ENCODE measurements around the gene UBE2J2.

Gene UBE2J2

GRCh38 chr1:1309251-1310108 lies 35.8 kb upstream of the UBE2J2 start:
- DNase-seq: no peak

- no peak for DNase-seq
These were observed 35.1 kb upstream of the UBE2J2 start for GRCh38 chr1:1308756-1309250.

GRCh38 chr1:1307923-1308755 lies 34.5 kb upstream of the UBE2J2 start, which contains the start of the genes ACAP3 and PUSL1:
Gene ACAP3, minus strand, starts transcription at chr1:1307930. Its CDS starts 115 bp downstream, at chr1:1307815.
Gene PUSL1, plus strand, starts transcription at chr1:1308597. Its CDS starts 47 bp downstream, at chr1:1308644.
- DNase-seq: peak; percentile 96

- DNase-seq: peak; percentile 17
These were observed 33.7 kb upstream of the UBE2J2 start for GRCh38 chr1:1307261-1307922.

DNA sequence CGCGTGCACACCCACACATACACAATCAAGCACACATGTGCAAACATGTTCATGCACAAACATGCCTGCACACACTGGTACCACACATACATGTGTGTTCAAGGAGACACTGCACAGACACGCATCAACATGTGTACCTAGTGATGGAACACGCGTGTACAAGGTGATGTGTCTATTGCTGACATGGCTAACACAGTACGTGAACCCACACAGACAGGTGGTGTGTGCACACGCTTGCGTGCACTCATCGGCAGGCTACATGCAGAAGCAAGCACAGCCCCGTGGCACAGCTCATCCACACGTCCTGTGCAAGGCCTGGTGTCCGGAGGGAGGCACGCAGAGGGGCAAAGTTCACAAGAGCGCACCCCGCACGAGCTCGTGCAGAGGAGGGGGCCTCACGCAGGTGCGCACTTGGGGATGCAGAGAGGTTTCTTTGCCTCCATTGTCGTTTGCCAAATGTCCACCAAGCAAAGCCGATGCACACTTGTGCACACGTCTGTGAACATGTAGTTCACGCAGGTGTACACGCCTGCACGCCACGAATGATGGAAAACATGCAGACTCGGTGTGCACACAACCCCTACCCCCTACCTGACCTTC lies 33.1 kb upstream of the UBE2J2 start:
- peak; percentile 6 for DNase-seq

- peak; percentile 10 for DNase-seq
These were observed 32.5 kb upstream of the UBE2J2 start for GRCh38 chr1:1306070-1306660.

GRCh38 chr1:1305300-1306069 lies 31.8 kb upstream of the UBE2J2 start:
- peak; percentile 41 for DNase-seq

DNA sequence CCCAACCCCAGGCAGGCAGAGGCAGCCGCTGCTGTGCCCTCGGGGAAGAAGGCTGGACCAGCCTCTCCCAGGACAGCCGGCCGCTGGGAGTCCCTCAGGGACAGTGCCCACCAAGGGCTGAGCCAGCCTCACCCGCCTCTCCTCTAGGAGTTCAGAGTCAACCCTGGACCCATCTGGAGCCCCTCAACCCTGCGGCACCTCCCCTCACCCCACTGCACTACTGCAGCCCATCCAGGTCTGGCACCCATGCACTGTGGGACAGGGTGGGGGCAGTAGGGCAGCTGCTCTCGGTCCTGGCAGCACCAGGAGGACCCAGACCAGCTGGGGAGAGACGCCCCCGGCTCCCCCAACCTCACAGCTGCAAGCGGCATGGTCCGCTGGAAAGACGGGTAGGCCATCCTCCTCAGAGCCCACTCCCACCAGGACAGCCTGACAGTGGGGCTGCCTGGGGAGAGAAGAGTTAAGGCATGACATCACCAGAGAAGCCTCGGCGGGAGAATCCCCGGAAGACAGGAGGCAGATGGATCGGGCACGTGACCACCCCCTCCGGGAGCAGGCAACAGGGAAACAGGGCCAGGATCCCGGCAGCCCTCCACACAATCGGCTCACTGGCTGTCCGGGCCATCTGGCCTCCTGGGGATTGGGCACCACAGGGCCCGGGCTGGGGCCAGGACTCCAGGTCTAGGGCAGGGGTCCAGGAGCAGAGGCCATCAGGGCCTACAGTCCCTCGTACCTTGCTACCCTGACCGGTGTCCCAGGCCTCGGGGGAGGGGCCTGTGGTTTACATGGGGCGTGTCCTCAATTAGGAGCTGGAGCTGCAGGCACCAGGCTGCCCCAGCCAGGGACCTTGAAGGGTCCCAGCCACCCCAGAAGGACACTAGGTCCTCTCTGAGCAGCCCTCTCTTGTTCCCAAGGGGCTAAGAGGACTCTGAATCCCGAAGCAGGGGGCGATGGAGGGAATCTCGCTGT lies 31.0 kb upstream of the UBE2J2 start:
- peak; percentile 53 for DNase-seq

GRCh38 chr1:1303736-1304135 lies 30.1 kb upstream of the UBE2J2 start:
- DNase-seq: no peak

- DNase-seq: no peak
These were observed 29.4 kb upstream of the UBE2J2 start for GRCh38 chr1:1302951-1303509.

DNA sequence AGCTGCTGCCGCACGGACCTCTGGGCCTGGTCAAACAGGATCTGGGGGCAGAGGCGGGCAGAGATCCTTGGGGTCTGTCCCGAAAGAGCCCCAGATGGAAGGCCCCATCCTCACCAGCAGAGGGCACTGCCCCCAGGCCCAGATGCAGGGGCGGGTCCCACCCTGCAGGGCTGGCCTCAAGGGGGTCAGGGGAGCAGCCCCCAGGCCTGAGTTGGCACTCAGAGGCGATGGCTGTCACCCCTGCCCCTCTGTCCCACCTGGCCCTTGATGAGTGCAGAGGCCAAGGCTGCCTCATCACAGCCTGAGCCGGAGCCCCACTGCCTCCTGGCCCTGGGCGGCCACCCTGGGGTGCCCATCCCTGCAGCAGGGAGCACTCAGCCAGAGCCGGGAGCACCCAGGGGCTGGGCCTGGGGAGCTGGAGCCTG lies 28.4 kb upstream of the UBE2J2 start:
- DNase-seq: peak; percentile 12

- DNase-seq: no peak
These were observed 26.7 kb upstream of the UBE2J2 start for GRCh38 chr1:1300352-1300739.

GRCh38 chr1:1299686-1300351 lies 26.2 kb upstream of the UBE2J2 start:
- no peak for DNase-seq

DNA sequence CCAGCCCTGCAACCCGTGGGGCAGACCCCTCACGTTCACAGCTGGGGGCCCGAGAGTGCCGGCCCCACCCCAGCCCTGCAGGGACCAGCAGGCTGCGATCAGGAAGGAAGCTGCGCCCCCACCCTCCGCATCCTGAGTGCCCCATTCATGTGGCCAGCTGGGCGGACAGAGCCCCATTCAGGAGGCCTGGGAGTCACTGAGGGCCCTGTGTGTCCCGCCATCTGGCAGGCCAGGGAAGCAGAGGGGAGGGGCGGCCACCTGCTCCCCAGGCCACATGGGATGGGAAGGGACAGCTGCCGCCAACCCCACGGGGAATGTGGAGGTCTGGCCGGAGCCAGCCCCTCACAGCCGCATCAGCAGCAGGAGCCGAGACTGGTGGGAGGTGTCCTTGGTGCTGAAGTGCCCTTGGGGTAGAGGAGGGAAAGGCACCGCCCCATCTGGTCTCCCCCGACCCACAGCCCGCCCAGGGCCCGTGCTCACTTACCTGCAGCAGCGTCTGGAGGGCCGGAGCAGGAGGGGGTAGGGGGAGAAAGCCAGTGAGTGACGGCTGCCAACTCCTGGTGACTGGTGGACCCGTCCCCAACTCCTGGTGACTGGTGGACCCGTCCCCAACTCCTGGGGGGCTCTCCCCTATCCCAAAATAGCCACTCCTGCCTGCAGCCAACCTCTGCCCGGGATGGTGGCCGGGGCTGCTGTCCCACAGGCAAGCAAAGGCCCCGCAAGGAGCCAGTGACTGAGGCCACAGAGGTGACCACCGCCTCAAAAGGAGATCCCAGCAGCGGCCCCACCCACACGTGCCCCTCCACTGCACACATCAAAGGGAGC lies 25.4 kb upstream of the UBE2J2 start:
- DNase-seq: no peak

DNA sequence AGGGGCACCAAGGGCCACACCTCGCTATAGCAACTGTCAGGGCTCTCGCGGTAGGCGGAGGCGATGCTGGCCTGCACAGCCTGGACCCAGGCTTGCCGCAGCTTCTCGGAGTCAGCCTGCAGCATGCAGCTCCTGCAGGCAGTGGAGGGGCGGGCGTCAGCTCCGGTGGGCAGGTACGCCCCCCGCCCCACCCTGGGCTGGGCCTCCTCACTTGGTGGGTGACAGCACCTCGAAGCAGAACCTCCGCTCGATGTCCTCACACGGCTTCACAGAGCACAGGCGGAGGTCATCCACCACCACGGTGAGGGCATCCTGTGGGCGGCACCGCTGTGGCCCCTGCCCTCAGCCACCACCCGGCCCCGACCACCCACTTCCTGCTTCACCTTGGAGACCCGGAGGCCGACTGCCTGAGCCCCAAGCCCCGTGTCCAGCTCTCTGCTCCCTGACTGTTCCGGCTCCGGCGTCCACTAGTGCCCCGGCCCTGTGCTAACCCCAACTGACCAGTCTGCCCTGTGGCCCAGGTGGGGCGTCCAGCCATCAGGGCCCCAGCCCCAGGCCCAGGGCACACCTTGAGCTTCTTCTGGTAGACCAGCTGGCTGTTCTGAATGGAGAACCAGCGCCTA lies 24.3 kb upstream of the UBE2J2 start:
- DNase-seq: no peak

DNA sequence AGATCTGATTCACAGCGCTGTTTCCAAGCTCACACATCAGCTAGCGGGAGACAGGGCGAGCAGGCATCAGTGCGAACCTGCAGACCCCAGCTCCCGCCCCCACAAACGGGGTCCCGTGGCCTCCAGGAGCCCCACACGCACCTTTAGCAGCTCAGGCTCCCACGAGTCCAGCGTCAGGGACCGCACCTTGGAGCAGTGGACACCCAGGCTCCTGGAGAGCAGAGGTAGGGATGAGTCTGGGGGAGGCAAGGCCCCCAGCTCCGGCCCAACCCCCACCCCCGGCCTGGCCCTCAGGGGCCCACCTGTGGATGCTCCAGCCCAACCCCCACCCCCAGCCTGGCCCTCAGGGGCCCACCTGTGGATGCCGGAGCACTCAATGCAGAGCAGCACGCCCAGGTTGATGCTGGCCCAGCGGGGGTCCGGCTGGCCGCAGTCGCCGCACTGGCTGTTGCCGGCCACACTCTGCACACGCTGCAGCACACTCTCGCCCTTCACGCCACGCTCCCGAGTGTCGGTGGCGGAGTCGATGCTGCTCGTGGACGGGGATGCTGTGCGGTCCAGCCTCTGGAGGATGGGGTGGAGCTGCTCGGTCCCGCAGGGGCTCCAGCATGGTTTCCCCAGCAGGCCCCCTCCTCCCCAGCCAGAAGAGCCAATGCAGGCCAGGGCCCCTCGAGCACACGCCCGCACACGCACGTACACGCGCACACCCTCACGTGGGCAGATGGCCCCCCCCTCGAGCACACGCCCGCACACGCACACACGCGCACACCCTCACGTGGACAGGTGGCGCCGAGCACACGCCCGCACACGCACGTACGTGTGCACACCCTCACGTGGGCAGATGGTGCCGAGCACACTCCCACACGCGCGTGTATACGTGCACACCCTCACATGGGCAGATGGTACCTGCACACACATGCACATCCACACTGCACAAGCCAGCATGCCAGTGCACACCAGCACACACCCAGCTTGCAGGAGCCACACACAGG lies 22.7 kb upstream of the UBE2J2 start:
- no peak for DNase-seq

Measured in suppressor macrophage treated with lipopolysaccharide for 4 hours (primary cell).